Right lobe of liver (tissue), 6 donors: ENCODE measurements around the gene TXN2. TPM values are rescaled to one million over a fixed set of nuclear protein-coding genes. Genes with fewer than 3 reads are reported as not detected.

ENCODE experiments used
- ATAC-seq, 4 donors: fragments of 200-7000 bp; cut with Tn5 transposase; one replicate each; pipeline ENCODE4 v1.9.1; 2020; ENCODE audit warnings: mild to moderate bottlenecking in 4 of 4, moderate library complexity in 4 of 4
- DNase-seq, 3 donors: peaks; one replicate each; pipeline ENCODE4 v3.0.0-alpha.2; 2020
- H3K27ac ChIP-seq, 3 donors: fragments of 200-600 bp; one replicate each; pipeline ENCODE4 v1.8.0; 2022
- H3K27me3 ChIP-seq, 2 donors: fragments of 200-600 bp; one replicate each; pipeline ENCODE4 v1.8.0; 2022
- H3K36me3 ChIP-seq, 4 donors: fragments of 200-600 bp; sonication (generic) in 1 of 4; one replicate each; pipeline versions ENCODE4 v1.5.1 to v1.8.0; 2017 to 2022; ENCODE audit warnings: control low read depth in 1 of 4
- H3K4me1 ChIP-seq, 4 donors: fragments of 200-600 bp; sonication (generic) in 1 of 4; one replicate each; pipeline versions ENCODE4 v1.5.1 to v1.8.0; 2017 to 2022; ENCODE audit warnings: control low read depth in 1 of 4
- H3K4me3 ChIP-seq, 3 donors: fragments of 200-600 bp; one replicate each; pipeline ENCODE4 v1.8.0; 2022
- H3K9me3 ChIP-seq, 4 donors: fragments of 200-600 bp; sonication (generic) in 1 of 4; one replicate each; pipeline versions ENCODE4 v1.5.1 to v1.8.0; 2017 to 2022; ENCODE audit warnings: control low read depth in 1 of 4
- CTCF ChIP-seq, 4 donors: fragments of 200-600 bp in 3 of 4; fragments of 450-650 bp in 1 of 4; IDR thresholded peaks; one replicate each; pipeline versions ENCODE4 v1.5.1 to v1.8.0; 2016 to 2022; ENCODE audit warnings: antibody characterized with exemption in 4 of 4, mild to moderate bottlenecking in 2 of 4
- POLR2A ChIP-seq: fragments of 450-650 bp; IDR thresholded peaks from one replicate; pipeline ENCODE4 v1.6.1; 2017; ENCODE audit warnings: antibody characterized with exemption, mild to moderate bottlenecking
- WGBS: methylation state at CpG from one replicate; pipeline ENCODE4 v1.1.6; 2018; ENCODE audit warnings: low coverage, low lambda C conversion rate; ENCODE audit not compliant: insufficient coverage; ENCODE audit errors: missing lambda C conversion rate; 5-methylcytosine and 5-hydroxymethylcytosine counted together
- intact Hi-C, 2 donors: fragments of 100-400 bp; cut with DNase I; formaldehyde crosslinking; loops; one replicate each; pipeline versions ENCODE4 v1.11.2 to v1.14.1; 2022
- total RNA-seq, 6 experiments: library from RNA; depleted of rRNA in 2 of 6; stranded (reverse); fragments of >200 nt in 2 of 6; fragmentation: NEBNext Ultra II Directional in 3 of 6; extraction: Animal tissue kit (Norgen Biotek cat#: 25700) in 3 of 6; gene quantifications; one replicate each; pipeline versions ENCODE4 v1.1.0 to v1.2.4, GENCODE V29; 2016 to 2023
- donor health status: DM: no; HTN: yes; CAD: no.
- donor health status: DM: no; HTN: no; CAD: no.
- donor health status: DM: no; HTN: no; CAD: no.
- donor health status: DM: no; HTN: yes; CAD: no.
- donor health status: DM: no; HTN: yes; CAD: no.

TXN2 gene
- total RNA-seq, 6 experiments from 2014 or later = 56.0 to 94.8 (median 67.2) TPM

GRCh38 chr22:36475341-36475740 is 6.1 kb downstream of the TXN2 start:
- H3K27ac ChIP-seq = no peak overlapping the region
- peaks cover 0 to 8% (median 1%) of the 10 kb centered on the region in 4 donors for H3K4me1 ChIP-seq
- 95% methylated on average over 6 of the region's 6 CpGs for WGBS
- no peaks in the 10 kb centered on the region for H3K27me3 ChIP-seq
- no peak for ATAC-seq
- no peaks in the 10 kb centered on the region for H3K9me3 ChIP-seq
- no peak for DNase-seq
- H3K4me3 ChIP-seq = no peak overlapping the region
- peaks cover 0 to 61% (median 17%) of the 10 kb centered on the region in 4 donors for H3K36me3 ChIP-seq
- TF ChIP-seq CTCF (IDR thresholded peaks at IDR 0.05) (no peak), POLR2A (no peak)
- intact Hi-C loops = loop anchor here in 1 of 2 donors (10.0 kb wide), 1 partner anchor 101 kb away; no protein-coding TSS in a partner anchor

GRCh38 chr22:36472689-36473088 is 8.8 kb downstream of the TXN2 start:
- no peaks in the 10 kb centered on the region for H3K9me3 ChIP-seq
- no peak overlapping the region for H3K4me3 ChIP-seq
- ATAC-seq (no peak), DNase-seq (no peak)
- H3K27me3 ChIP-seq = no peaks in the 10 kb centered on the region
- peaks cover 0 to 44% (median 17%) of the 10 kb centered on the region in 4 donors for H3K36me3 ChIP-seq
- intact Hi-C loops = loop anchor here (5.0 to 10.0 kb wide), 3 partner anchors 98 to 175 kb away; no protein-coding TSS in a partner anchor
- no peaks in the 10 kb centered on the region for H3K4me1 ChIP-seq
- TF ChIP-seq POLR2A = no peak
- TF ChIP-seq CTCF (IDR thresholded peaks at IDR 0.05) = no peak
- 47% methylated on average over 8 of the region's 13 CpGs for WGBS
- H3K27ac ChIP-seq = no peak overlapping the region

GRCh38 chr22:36471341-36471821 is 10.1 kb downstream of the TXN2 start:
- Histone ChIP-seq H3K27ac (no peak overlapping the region), H3K27me3 (no peaks in the 10 kb centered on the region), H3K9me3 (no peaks in the 10 kb centered on the region), H3K4me1 (no peaks in the 10 kb centered on the region), H3K4me3 (no peak overlapping the region), H3K36me3 (peaks cover 0 to 31% (median 15%) of the 10 kb centered on the region in 4 donors)
- intact Hi-C loops = loop anchor here (5.0 to 10.0 kb wide), 3 partner anchors 97 to 174 kb away; no protein-coding TSS in a partner anchor
- DNase-seq = no peak
- 82% methylated on average over 5 of the region's 14 CpGs for WGBS
- no peak for ATAC-seq
- TF ChIP-seq POLR2A (no peak), CTCF (IDR thresholded peaks at IDR 0.05) (no peak)

- WGBS = 75% methylated on average over 5 of the region's 10 CpGs
- peaks cover 0 to 2% (median 0%) of the 10 kb centered on the region in 4 donors for H3K4me1 ChIP-seq
Measured at GRCh38 chr22:36470994-36471331, 10.5 kb downstream of the TXN2 start.

GRCh38 chr22:36470162-36470993 is 11.1 kb downstream of the TXN2 start:
- ATAC-seq = peak; percentile 79 to 88 (median 86)
- Histone ChIP-seq H3K4me3 (no peak overlapping the region), H3K36me3 (peaks cover 0 to 21% (median 9%) of the 10 kb centered on the region in 4 donors), H3K27me3 (no peaks in the 10 kb centered on the region), H3K27ac (peak overlapping the region in 1 of 3 donors; percentile 33), H3K9me3 (no peaks in the 10 kb centered on the region), H3K4me1 (peaks cover 0 to 8% (median 0%) of the 10 kb centered on the region in 4 donors)
- WGBS = 29% methylated on average over 9 of the region's 14 CpGs
- peak; percentile 76 to 83 (median 82) for DNase-seq
- peak; percentile 92 to 98 (median 98) for TF ChIP-seq CTCF (IDR thresholded peaks at IDR 0.05)
- TF ChIP-seq POLR2A = no peak
- intact Hi-C loops = loop anchor here (5.0 to 10.0 kb wide), 3 partner anchors 96 to 173 kb away; no protein-coding TSS in a partner anchor

More at GRCh38 chr22:36470994-36471331, 10.5 kb downstream of the TXN2 start:
- intact Hi-C loops = loop anchor here (5.0 to 10.0 kb wide), 3 partner anchors 96 to 174 kb away; no protein-coding TSS in a partner anchor
- Histone ChIP-seq H3K27me3 (no peaks in the 10 kb centered on the region), H3K27ac (no peak overlapping the region), H3K4me3 (no peak overlapping the region), H3K9me3 (no peaks in the 10 kb centered on the region), H3K36me3 (peaks cover 0 to 27% (median 11%) of the 10 kb centered on the region in 4 donors)
- TF ChIP-seq POLR2A = no peak
- no peak for ATAC-seq
- no peak for DNase-seq
